ENCODE results near the gene POMT1.
A peak's percentile ranks its signal among the peaks of the same experiment; 100 is the strongest.
"Not testable (repeated sequence)": the region's sequence is repeated elsewhere in the genome, so short reads cannot be mapped to it uniquely, and the experiment has no call there.

The POMT1 gene

DNA sequence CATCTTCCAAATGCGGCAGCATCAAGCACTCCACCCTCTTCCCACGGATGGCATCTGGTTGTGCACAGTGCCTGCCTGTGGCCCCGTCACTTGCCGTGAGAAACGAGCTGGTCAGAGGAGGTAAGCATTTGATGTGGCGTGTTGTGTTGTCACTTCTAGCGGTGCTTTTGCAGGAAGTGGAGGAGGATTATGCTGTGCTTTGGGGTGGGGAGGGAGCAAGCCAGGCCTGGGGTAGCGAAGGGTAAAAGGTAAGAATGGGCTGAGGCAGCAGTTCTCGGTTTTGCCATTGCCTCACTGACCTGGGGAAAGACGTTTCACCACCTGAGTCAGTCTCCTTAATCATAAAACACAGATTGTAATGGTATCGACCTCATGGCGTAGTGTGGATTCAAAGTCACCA is 2.3 kb upstream of the POMT1 start:
- peak; percentile 81 for DNase-seq

DNA sequence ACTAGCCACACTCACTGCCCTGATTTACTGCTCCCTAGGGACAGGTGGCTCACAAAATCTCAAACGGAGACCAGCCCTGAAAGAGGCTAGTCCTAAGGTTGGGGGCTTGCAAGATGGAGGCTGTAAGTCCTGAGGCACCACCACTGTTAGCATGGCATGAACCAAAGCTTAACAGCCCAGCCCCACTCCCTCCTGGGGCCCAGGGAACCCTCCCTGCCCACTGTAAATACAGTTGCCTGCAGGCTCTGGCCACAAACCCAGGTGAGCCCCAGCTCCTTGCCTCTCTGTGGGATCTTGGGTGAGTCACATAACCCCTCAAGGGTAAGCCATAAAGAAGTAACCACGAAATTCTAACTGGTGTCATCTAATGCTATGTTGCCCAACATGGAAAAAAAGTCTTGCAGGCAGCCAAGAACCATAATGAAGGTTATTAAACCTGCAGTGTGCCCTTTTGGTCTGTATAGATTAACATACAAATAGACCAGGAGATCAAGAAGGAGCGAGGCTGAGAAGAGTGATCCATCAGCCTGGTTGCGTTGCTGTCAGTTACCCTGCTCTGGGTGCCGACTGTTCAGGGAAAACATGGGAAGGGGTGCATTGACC is 1.7 kb upstream of the POMT1 start:
- peak; percentile 63 for DNase-seq

DNA sequence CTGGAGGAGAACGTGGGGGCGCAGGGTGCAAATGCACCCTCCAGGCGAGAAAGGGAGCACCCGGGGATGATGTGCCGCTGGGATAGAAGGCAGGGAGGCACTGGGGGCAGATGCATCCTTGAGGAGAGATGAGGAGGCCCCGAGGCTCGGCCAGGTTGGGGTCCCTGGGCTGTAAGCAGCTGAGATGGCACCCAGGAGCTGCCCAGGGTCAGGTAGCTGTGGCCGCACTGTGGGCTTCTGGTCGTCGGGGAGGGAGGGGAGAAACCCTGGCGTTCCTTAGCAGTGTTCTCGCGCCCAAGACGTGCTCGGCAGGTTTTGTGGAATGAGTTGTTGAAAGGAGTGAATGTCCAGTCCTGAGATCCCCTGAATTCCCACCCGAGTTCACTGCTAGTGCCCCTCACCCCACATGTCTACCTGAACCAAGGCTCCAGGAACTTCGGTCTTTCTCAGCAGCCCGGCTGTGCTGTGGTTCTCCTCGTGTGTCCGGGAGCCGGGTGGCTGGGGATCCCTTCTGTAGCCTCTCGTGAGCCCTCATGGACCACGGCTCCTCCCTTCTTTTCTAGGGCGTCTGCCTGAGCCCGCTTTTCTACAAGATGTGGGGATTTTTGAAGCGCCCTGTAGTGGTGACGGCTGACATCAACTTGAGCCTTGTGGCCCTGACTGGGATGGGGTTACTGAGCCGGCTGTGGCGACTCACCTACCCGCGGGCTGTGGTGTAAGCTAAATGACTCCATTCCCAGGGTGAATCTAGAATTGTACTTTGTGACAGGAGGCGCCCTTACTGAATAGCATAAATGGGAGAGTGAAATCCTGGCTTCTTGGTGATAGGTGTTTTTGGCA is 1.1 kb downstream of the POMT1 start:
- peak; percentile 81 for DNase-seq

DNA sequence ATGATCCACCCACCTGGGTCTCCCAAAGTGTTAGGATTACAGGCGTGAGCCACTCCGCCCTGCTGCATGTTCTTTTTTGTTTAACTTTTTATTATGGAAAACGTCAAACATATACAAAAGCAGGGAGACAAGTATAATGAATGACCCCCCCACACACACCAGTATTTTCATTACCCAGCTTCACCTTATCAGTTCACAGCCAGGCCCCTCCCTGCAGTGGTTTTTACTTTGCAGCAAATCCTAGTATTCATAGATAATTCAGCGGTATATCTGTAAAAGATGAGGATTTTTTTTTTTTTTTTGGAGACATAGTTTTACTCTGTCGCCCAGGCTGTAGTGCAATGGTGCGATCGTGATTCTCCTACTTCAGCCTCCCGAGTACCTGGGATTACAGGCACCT is 2.3 kb downstream of the POMT1 start:
- no peak for DNase-seq

DNA sequence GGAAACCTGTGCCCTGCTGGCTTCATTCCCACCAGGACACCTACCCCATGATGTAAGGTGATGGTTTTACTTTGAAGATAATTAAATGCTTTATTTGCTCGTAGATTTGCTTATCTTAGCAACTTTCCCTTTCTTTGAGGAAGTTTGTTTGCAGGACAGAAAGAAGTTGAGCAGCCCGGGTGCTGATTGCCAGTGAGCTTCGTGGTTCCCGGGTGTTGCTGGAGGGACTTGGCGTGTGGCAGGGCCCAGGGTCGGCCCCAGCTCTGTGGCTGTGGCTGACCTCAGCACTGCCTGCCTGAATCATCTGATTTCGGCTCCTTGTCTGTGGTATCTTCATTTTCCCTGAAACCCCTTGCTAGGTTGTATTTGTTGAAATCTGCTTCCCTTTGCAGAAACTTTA is 8.7 kb downstream of the POMT1 start:
- no peak for DNase-seq

DNA sequence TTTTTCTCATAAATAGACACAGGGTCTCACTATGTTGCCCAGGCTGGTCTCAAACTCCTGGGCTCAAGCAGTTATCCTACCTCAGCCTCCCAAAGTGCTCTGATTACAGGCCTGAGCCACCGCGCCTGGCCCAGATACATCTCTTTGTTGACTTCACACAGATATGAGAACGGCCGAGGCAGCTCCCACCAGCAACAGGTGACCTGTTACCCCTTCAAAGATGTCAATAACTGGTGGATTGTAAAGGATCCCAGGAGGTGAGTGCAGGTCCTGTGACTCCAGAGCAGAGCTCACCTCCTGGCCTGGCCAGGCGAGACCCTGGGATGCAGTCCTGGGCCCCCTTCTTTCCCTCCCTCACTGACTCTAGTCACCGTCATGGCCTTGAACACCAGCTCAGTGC is 9.2 kb downstream of the POMT1 start:
- DNase-seq = no peak

DNA sequence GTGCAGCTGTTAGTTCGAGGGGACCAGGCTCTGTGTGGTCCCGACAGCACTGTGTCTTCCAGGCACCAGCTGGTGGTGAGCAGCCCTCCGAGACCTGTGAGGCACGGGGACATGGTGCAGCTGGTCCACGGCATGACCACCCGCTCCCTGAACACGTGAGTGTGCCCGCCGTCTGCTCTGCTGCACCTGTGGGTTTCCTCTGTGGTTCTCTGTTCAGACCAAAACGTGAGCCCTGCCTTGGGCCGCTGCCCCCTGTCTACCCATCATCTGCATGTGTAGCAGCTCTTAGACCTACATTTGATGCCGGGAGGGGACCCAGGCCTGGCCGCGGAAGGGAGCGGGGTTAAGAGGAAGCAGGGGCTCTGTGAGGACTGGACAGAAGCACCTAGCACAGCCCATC is 10.5 kb downstream of the POMT1 start:
- DNase-seq = no peak

DNA sequence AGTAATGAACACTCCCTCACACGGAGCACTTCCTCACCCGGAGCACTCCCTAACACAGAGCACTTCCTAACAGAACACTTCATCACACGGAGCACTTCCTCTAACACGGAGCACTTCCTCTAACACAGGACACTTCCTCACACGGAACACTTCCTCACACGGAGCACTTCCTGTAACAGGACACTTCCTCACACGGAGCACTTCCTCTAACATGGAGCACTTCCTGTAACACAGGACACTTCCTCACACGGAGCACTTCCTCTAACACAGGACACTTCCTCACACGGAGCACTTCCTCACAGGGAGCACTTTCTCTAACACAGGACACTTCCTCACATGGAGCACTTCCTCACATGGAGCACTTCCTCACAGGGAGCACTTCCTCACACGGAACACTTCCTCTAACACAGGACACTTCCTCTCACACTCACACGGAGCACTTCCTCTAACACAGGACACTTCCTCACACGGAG is 12.9 kb downstream of the POMT1 start:
- DNase-seq = not testable (repeated sequence)

DNA sequence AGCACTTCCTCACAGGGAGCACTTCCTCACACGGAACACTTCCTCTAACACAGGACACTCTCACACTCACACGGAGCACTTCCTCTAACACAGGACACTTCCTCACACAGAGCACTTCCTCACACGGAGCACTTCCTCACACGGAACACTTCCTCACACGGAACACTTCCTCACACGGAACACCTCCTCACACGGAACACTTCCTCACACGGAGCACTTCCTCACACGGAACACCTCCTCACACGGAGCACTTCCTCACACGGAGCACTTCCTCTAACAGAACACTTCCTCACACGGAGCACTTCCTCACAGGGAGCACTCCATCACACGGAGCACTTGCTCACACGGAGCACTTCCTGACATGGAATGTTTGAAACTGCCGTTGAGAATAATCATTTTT is 13.4 kb downstream of the POMT1 start:
- no peak for DNase-seq

DNA sequence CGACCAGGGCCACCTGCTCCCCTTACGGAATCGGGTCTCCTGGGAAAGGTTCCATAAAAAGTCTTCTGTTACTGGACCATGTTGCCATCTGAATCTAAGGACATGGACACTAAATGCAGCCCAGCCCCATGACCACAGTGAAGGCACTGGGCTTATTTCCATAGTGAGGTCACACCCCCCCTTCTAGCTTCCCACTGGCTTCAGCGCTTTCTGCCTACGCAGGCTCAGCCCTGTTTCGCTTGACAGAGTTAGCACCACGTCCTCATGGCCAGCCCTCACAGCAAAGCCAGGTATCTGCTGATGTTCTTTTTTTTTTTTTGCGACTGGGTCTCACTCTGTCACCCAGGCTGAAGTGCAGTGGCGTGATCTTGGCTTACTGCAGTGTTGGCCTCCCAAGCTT is 14.2 kb downstream of the POMT1 start:
- DNase-seq = no peak

DNA sequence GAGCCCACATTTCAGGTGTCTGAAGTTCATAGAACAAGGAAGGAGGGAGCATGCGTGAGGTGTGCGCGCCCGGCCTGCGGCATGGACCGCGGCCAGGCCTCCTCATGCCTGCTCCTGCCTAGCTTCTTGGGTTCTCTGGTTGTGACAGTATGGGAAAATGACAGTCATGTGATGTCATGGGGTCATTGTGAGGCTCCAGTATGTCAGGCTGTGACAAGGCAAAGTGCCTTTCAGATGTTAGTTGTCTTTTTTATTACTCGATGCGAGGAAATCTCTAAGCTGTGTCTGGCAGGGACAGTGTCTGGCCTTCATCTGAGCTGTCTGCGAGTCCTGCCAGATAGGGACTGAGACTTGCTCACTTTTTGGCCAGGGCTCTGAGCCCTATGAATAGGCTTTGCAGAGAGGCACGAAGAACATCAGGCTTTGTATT is 15.1 kb downstream of the POMT1 start:
- no peak for DNase-seq

DNA sequence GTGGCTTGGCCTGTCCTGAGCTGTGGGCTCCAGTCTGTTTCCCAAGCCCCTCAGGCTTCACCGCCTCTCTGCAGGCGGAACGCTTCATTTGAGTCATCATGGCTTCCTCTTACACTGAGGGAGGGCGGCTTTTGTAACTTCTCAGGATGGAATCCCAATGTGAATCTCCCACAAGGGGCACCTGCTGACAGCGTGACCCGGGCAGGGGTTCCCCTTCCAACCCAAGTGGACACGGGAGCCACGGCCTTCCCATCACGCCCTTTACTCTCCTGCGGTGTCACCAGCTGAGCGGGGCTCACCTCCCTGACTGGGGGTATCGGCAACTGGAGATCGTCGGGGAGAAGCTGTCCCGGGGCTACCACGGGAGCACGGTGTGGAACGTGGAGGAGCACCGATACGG is 15.8 kb downstream of the POMT1 start:
- no peak for DNase-seq

DNA sequence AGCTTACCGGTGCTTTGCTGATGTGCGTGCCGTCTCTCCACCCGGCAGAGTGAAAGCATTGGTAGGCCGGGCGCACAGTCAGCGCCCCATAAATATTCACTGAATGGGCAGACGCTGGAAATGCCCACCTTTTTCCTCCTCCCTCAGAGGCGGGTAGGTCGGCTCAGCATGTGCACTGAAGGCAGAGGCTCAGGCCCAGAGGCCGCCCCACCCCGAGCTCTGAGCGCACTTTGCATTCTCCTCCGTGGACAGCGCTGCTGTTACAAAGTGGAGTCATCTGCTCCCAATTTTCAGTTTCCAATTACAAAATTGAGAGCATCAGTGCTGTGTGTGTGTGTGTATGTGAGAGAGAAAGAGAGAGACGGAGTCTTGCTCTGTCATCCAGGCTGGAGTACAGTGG is 17.8 kb downstream of the POMT1 start:
- no peak for DNase-seq

DNA sequence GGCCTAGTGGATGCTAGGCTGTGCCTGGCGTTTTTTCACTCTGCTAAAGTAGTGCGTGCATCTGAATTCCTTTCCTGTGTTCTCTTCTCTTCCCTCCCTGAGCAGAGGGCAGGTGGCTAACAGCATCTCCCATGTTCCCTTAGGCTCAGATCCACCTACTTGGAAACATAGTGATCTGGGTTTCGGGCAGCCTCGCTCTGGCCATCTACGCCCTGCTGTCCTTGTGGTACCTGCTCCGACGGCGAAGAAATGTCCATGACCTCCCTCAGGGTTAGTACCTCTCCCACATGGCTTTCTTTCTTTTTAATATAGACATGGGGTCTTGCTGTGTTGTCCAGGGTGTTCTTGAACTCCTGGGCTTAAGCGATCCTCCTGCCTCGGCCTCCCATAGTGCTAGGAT is 18.5 kb downstream of the POMT1 start:
- DNase-seq = no peak

DNA sequence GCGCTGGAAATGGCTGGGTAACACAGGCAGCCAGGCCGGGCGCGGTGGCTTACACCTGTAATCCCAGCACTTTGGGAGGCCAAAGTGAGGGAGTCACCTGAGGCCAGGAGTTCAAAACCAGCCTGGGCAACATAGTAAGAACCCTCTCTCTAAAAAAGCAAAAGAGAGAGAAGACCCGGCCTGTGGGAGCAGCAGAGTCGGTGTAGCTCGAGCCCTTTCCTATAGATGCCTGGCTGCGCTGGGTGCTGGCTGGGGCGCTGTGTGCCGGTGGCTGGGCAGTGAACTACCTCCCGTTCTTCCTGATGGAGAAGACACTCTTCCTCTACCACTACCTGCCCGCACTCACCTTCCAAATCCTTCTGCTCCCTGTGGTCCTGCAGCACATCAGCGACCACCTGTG is 19.1 kb downstream of the POMT1 start:
- DNase-seq = no peak

DNA sequence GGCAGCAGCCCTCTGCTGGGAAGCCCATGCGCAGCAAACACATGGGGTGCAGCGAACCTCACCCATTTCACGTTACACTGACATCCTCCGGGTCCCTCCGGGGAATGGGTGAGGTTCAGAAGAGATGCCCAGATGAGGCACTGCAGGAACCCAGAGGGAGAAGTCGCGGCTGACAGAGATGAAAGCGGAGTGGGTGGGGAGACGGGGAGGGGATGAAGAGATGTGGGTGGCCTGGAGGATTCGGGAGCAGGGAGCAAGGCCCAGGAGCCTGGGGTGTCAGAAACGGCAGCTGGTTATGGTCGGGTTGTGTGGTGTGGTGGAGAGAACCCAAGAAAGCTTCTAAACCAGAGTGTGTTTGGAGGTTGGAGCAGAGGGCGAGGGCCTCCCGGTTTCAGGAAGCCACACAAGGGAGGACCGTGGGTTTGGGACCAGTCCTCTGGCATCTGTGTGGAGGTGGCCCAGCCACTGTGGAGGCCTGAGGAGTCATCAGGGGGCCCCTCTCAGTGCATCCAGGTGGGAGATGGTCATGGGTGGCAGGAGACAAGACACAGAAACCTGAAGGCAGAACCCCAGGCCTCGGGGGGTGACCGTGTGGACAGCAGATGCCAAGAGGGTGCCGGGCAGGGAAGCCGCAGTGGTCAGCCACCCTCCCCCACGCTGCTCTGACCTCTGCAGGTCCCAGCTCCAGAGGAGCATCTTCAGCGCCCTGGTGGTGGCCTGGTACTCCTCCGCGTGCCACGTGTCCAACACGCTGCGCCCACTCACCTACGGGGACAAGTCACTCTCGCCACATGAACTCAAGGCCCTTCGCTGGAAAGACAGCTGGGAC is 19.8 kb downstream of the POMT1 start:
- no peak for DNase-seq

DNA sequence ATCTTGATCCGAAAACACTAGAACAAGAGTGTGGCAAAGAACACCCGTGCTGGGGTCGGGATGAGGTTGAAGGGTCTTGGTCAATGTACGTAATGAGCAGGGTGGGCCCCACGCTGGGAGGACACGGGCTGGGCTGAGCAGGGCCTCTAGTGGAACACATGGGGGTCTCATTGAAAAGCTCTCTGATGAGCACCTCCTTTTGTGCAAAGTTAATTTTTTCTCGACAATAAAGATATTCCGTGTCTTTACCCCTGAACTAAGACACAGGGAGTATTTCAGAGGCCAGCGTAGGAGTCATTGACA is 20.3 kb downstream of the POMT1 start:
- DNase-seq = no peak

DNA sequence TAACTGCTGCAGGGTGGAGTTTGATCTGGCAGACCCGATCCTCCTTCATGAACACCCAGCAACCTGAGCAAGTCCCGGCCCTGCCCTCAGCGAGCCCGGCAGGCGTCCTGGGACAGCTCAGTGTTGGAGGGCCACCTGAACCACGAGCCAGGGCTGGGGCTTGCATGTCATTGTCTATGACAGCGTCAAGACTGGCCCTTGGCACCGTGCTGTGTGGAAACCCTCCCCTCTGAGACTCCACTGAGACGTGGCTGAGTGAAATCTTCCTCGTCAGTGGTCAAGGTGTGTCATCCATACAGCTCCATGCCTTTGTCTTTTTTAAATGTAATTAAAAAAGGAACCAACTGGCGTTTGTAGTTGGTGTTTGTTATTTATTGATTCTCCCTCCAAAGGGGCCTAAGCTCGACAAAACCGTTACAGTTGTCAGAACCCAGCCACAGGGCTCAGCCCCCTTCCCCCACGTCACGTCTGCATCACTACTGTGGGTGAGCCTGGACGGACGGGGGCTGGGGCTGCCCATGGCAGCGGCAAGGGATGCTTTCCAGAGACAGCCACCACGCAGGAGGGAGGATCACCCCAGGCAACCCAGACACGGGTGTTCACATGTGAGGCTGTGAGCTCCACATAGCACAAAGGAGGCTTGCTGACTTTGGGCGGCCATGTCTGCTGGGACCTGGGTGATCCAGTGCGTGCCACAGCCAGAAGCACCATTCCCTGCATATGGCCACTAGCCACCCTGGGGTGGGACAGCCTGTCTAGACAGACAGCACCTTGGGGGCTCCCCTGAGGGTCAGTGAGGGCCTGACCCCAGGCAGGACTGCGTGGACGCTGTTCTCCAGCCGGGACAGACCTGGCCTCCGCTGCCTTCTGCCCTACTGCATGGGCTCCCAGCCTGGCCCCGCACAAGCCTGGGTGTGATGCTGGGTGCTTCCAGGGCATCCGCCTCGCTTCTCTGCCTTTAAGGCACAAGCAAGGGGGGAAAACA is 21.0 kb downstream of the POMT1 start:
- no peak for DNase-seq

DNA sequence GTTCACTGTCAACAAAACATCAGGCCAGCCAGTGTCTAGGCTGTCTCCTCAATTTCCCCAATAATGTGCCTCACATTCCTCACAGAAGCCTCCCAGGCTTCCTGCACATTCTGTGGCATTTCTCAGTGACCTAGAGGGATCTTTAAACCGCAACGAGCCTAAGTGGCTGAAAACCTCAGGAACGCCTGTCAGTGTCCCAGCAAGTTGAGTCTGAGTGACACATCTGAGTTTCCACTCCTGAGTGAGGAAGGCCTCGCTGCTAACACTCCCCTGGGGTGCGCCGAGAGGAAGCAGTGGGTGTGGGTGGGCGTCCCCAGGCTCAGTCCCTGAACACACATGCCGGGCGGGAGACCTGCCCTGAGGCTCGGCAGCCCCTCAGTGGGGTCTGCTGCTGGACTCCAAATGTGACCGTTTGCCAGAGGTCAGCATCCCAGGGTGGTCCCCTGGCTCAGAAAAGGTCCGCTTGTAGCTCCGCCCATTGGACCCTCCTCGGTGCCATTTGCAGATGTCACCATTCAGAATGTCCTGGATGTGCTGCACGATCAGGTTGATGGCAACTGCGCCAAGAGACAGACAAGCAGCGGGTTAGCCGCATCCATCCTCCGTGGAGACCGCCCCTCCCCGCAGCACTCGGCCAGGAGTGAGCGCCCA is 22.1 kb downstream of the POMT1 start:
- no peak for DNase-seq

DNA sequence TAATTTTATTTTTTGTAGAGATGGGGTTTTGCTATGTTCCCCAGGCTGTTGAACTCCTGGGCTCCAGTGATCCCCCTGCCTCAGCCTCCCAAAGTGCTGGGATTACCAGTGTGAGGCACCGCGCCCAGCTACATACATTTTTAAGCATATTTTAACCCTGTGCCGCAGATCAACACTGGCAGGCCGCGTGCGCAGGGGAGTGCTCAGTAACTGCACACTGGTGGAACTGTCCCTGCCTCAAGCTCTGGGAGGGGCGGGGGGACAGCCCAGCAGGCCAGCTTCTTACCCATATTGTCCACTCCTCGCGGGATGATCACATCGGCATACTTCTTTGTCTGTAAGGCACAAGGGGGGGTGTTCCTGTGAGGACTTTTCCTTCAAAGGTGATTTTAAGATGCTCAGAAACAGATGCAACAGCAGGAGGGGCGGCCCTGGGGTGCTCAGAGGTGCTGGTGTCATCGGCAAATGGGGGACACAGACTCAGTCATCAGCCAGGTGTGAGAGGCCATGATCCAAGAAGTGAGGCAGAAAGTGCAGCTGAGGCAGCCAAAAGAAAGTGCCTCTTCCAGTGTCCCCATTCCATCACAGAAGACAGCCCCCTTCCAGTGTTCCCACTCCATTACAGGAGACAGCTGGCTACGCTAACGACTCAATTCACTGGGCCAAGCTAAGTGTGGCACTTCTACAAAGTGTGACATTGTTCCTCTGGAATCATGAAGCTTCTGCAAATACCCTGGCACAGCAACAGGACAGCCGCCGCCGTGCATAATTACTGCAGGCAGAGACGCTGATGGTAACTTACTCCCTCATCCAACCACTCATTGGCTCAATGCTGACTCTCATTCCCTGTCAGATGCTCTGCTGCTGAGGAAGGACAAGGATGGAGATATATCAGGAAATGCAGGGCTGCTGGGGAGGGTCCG is 23.2 kb downstream of the POMT1 start:
- DNase-seq = no peak

DNA sequence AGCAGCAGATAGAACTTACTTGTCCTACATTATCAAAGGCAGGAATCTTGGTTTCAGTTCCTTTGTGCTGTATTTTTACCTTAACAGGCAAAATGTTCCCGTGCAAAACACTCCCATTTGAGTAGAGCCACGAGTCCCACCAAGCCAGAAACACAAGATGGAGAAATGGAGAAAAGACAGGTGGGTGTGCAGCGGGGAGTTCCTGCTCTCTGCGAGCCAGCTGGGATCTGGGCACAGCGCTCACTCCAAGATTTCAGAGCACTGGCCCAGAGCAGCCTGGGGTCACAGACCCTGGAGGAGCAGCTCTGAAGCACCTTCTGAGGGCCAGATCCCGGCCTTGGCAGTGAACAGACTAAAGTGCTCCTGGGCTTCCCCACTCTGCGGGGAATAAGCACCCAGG is 25.5 kb downstream of the POMT1 start:
- DNase-seq = no peak

Measured in stimulated activated naive CD4-positive, alpha-beta T cell treated with Interleukin-2 at 50 U/mL for 16 hours (primary cell).